WTC11 (cell line): ENCODE data around the gene AUH.

Source experiments
- CBFB ChIP-seq: sonication (generic); formaldehyde crosslinking; IDR thresholded peaks from 2 replicates; pipeline ENCODE4 v1.8.1; 2022; ENCODE audit warnings: mild to moderate bottlenecking, low read depth, missing genetic modification reagents
- CTCF ChIP-seq: fragments of 200-600 bp; IDR thresholded peaks from 2 replicates; pipeline ENCODE4 v1.8.0; 2022; ENCODE audit warnings: antibody characterized with exemption
- FOXP4 ChIP-seq: sonication (generic); formaldehyde crosslinking; IDR thresholded peaks from 2 replicates; pipeline ENCODE4 v1.8.0; 2022; ENCODE audit warnings: mild to moderate bottlenecking, missing genetic modification reagents
- SOX15 ChIP-seq: fragments of 250-450 bp; sonication (Bioruptor Pico); IDR thresholded peaks from 2 replicates; pipeline ENCODE4 v1.9.0; 2021; ENCODE audit warnings: mild to moderate bottlenecking
- TP53 ChIP-seq: sonication (generic); formaldehyde crosslinking; IDR thresholded peaks from 2 replicates; pipeline ENCODE4 v1.8.1; 2023; ENCODE audit warnings: mild to moderate bottlenecking, missing genetic modification reagents
- USF2 ChIP-seq: sonication (generic); formaldehyde crosslinking; IDR thresholded peaks from 2 replicates; pipeline ENCODE4 v1.8.1; 2023; ENCODE audit warnings: mild to moderate bottlenecking, missing genetic modification reagents, moderate library complexity

- TF ChIP-seq CTCF (no peak), SOX15 (CRISPR knock-in tag) (no peak), CBFB (CRISPR knock-in tag) (no peak), USF2 (CRISPR knock-in tag) (no peak), FOXP4 (no peak), TP53 (no peak)
Observed at GRCh38 chr9:91395553-91396471, 34.1 kb upstream of the AUH start.
